A673 (cell line): ENCODE measurements around the gene HCFC2. TPM values are rescaled to one million over a fixed set of nuclear protein-coding genes. Genes with fewer than 3 reads are reported as not detected.

ENCODE experiments used
- BruUV-seq: library from RNA; stranded (reverse); fragments of 400-500 nt; replicated peaks from 2 replicates; lab custom pipeline; 2021; lab: Mats Ljungman, UMichigan
- CTCF ChIA-PET: fragments of 300-600 bp; sonication (Branson Sonifier 250); formaldehyde crosslinking; loops from one replicate; lab custom pipeline; 2022; ENCODE audit warnings: antibody characterized with exemption; lab: Charles Lee
- POLR2A ChIA-PET: fragments of 300-600 bp; sonication (Branson Sonifier 250); formaldehyde crosslinking; loops from one replicate; lab custom pipeline; 2022; ENCODE audit warnings: antibody characterized with exemption; ENCODE audit not compliant: low non-redundant PET; lab: Charles Lee
- DNase-seq: peaks from one replicate; pipeline ENCODE4 v3.0.0-alpha.2; 2015; ENCODE audit warnings: low spot score
- H3K27ac ChIP-seq: fragments of 200-600 bp; sonication (generic); 2 replicates; pipeline ENCODE4 v1.5.1; 2016; ENCODE audit warnings: mixed run types, low read depth, mild to moderate bottlenecking, mixed read lengths, antibody characterized with exemption, low read length; ENCODE audit not compliant: poor library complexity, severe bottlenecking
- H3K27me3 ChIP-seq: fragments of 200-600 bp; sonication (generic); replicated peaks from 2 replicates; pipeline ENCODE4 v1.6.1; 2017; ENCODE audit warnings: mixed run types, low read depth, mild to moderate bottlenecking, mixed read lengths, antibody characterized with exemption, low read length; ENCODE audit not compliant: insufficient read depth, poor library complexity
- H3K36me3 ChIP-seq: fragments of 200-600 bp; sonication (generic); 2 replicates; pipeline ENCODE4 v1.6.1; 2016; ENCODE audit warnings: mixed run types, mild to moderate bottlenecking, mixed read lengths, antibody characterized with exemption, low read length; ENCODE audit not compliant: insufficient read depth, poor library complexity, severe bottlenecking
- H3K4me1 ChIP-seq: fragments of 200-600 bp; sonication (generic); 2 replicates; pipeline ENCODE4 v1.6.1; 2017; ENCODE audit warnings: mixed run types, mild to moderate bottlenecking, mixed read lengths, antibody characterized with exemption, low read length; ENCODE audit not compliant: insufficient read depth, poor library complexity, severe bottlenecking
- H3K4me3 ChIP-seq: fragments of 200-600 bp; sonication (generic); 2 replicates; pipeline ENCODE4 v1.5.1; 2016; ENCODE audit warnings: low read depth, mixed run types, mild to moderate bottlenecking, mixed read lengths, low read length; ENCODE audit not compliant: poor library complexity, severe bottlenecking
- H3K9me3 ChIP-seq: fragments of 200-600 bp; sonication (generic); 2 replicates; pipeline ENCODE4 v1.6.1; 2016; ENCODE audit warnings: mixed run types, low read depth, mild to moderate bottlenecking, mixed read lengths, antibody characterized with exemption, low read length; ENCODE audit not compliant: poor library complexity, severe bottlenecking
- EZH2 ChIP-seq: fragments of 200-600 bp; sonication (generic); IDR thresholded peaks from 2 replicates; pipeline ENCODE4 v1.6.1; 2017; ENCODE audit warnings: borderline replicate concordance, low read depth, mild to moderate bottlenecking, mixed read lengths, antibody characterized with exemption, low read length; ENCODE audit not compliant: poor library complexity, severe bottlenecking
- intact Hi-C: fragments of 100-400 bp; cut with micrococcal nuclease; formaldehyde crosslinking; loops from one replicate; pipeline ENCODE4 v1.10.0; 2022; ENCODE audit not compliant: unreplicated experiment
- total RNA-seq: library from RNA; stranded (reverse); gene quantifications from 2 replicates; pipeline ENCODE4 v1.2.3, GENCODE V29; 2021
- TF ChIP-seq, protein P1 (sequence below): fragments of 300-800, 200-600 bp; sonication (generic); conservative IDR thresholded peaks from 2 replicates; pipeline ENCODE4 v1.5.1; 2017; ENCODE audit warnings: low read depth, mild to moderate bottlenecking, antibody characterized with exemption, low read length, moderate library complexity, mixed read lengths

The HCFC2 gene
- total RNA-seq, 1 experiment from 2014 or later: 8.5 TPM

DNA sequence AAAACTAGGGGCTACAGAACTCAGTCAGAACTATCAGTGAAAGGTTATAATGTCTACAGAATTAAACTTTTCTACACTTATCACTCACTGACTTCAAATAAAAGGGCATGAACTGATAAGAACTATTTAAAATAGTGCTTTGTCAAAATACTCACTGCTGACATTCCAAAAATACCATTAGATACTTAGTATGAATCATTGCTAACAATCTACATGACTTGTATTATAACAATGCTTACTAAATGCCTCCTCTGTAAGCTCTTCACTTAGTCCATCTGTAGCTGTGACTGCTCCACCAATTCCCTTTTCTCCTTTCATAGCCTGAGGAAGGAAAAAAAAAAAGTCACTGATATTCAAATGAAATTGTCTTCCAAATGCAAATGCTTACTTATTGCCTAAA, 56.7 kb downstream of the HCFC2 start:
- Histone ChIP-seq H3K36me3 (peaks cover 83% of the 10 kb centered on the region), H3K27ac (no peak overlapping the region), H3K9me3 (no peaks in the 10 kb centered on the region), H3K4me1 (no peaks in the 10 kb centered on the region), H3K4me3 (no peak overlapping the region), H3K27me3 (no peaks in the 10 kb centered on the region)
- ChIA-PET CTCF (no interaction called here), POLR2A (no interaction called here)
- no peak for DNase-seq
- no peak for TF ChIP-seq EZH2
- TF ChIP-seq, protein P1, sequence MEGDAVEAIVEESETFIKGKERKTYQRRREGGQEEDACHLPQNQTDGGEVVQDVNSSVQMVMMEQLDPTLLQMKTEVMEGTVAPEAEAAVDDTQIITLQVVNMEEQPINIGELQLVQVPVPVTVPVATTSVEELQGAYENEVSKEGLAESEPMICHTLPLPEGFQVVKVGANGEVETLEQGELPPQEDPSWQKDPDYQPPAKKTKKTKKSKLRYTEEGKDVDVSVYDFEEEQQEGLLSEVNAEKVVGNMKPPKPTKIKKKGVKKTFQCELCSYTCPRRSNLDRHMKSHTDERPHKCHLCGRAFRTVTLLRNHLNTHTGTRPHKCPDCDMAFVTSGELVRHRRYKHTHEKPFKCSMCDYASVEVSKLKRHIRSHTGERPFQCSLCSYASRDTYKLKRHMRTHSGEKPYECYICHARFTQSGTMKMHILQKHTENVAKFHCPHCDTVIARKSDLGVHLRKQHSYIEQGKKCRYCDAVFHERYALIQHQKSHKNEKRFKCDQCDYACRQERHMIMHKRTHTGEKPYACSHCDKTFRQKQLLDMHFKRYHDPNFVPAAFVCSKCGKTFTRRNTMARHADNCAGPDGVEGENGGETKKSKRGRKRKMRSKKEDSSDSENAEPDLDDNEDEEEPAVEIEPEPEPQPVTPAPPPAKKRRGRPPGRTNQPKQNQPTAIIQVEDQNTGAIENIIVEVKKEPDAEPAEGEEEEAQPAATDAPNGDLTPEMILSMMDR: no peak
- BruUV-seq: no TSS peak
- intact Hi-C loops: no loop called here

DNA sequence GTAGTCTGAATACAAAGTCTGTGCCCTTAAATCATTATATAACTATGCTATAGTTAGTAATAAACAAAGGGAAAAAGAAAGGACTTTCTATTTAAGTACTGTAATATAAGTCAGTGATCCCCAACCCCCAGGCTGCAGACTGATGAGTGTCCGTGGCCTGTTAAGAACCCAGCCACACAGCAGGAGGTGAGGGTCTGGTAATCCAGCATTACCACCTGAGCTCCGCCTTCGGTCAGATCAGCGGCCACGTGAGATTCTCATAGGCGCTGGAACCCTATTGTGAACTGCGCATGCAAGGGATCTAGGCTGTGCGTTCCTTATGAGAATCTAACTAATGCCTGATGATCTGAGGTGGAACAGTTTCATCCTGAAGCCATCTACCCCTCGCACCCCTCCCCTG, 58.0 kb downstream of the HCFC2 start:
- no peaks in the 10 kb centered on the region for H3K27me3 ChIP-seq
- no peaks in the 10 kb centered on the region for H3K9me3 ChIP-seq
- intact Hi-C loops: no loop called here
- DNase-seq: no peak
- H3K36me3 ChIP-seq: peaks cover 87% of the 10 kb centered on the region
- H3K27ac ChIP-seq: no peak overlapping the region
- ChIA-PET POLR2A (no interaction called here), CTCF (no interaction called here)
- H3K4me3 ChIP-seq: no peak overlapping the region
- BruUV-seq: no TSS peak
- H3K4me1 ChIP-seq: no peaks in the 10 kb centered on the region
- no peak for TF ChIP-seq EZH2
- TF ChIP-seq, protein P1: no peak

- Histone ChIP-seq H3K4me3 (no peak overlapping the region), H3K27me3 (no peaks in the 10 kb centered on the region), H3K27ac (no peak overlapping the region), H3K36me3 (peaks cover 66% of the 10 kb centered on the region), H3K4me1 (peaks cover 7% of the 10 kb centered on the region), H3K9me3 (no peaks in the 10 kb centered on the region)
- BruUV-seq: no TSS peak
- TF ChIP-seq, protein P1: no peak
- TF ChIP-seq EZH2: no peak
- DNase-seq: no peak
- CTCF ChIA-PET: no interaction called here
- intact Hi-C loops: no loop called here
- POLR2A ChIA-PET: no interaction called here
Observed at GRCh38 chr12:104126548-104126947, 62.2 kb downstream of the HCFC2 start.
